ENCODE measurements around the gene NFATC1.

DNA sequence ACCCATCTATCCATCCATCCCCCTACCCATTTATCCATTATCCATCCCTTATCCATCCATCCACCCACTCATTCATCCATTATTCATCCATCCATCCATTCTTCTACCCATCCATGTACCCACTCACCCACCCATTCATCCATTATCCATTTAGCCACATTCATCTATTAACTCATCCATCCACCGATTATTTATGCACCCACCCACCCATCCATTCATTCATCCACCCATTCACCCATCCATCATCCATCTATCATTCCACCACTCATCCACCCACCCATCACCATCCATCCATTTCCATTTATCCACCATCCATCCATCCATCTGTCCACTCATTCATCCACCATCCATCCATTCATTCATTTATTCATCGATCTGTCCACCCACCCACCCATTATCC lies 146.5 kb downstream of the NFATC1 start:
- no peak for TF ChIP-seq ZNF274 (IDR thresholded peaks at IDR 0.05; ENCODE audit: low read depth, low read length)
- no peak for TF ChIP-seq YY1 (IDR thresholded peaks at IDR 0.05; ENCODE audit: insufficient read depth, insufficient read length)
- no peak for TF ChIP-seq SUZ12 (IDR thresholded peaks at IDR 0.05; ENCODE audit: extremely low read depth, insufficient read depth, insufficient read length)

Data from NT2/D1 (cell line).